HG02943 (cell line): ENCODE results near the gene UNC5C.

Source experiments
- ATAC-seq: cut with Tn5 transposase; IDR thresholded peaks from one replicate; pipeline ENCODE4 v1.9.1; 2021; ENCODE audit warnings: mild to moderate bottlenecking, low read depth, moderate library complexity; ENCODE audit not compliant: unreplicated experiment

Gene UNC5C

DNA sequence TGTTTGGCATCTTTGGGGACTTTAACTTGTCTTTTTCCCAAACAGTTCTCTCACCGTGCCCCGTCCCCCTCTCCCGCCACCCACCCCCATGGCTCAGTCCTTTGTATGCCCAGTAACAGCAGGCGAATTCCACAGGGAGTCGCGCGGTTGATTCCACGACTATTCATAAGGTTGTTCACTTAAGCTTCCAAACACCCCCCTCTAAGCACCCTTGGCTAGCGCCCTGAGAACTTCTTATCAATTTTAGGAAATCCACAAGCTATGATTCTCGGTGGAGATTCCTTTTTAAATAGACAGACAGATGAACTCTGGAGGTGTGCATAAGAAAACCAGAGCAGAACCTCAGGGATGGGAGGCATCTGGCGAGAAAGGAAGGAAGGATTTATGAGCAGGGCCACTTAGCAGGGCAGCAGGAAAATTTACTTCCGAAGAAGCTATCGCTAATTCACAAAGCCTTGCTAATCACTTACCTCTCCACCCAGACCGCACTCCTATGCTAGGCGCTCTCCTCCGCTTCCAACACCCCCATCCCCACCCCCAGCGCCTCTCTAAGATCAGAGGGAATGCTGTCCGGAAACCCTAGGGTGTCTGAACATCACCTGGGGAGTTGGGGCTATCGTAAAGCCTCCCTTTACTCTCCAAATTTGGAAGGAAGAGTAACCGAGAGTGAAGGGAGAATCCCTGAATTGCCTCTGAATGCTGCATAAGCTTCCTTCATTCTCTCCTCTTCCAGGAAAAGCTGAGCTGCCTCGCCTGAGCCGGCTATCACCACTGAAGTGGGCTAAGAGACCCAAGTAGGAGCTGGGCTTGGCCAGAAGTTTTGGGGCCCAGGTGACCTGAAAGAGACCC is 1.7 kb downstream of the UNC5C start:
- ATAC-seq = no peak

DNA sequence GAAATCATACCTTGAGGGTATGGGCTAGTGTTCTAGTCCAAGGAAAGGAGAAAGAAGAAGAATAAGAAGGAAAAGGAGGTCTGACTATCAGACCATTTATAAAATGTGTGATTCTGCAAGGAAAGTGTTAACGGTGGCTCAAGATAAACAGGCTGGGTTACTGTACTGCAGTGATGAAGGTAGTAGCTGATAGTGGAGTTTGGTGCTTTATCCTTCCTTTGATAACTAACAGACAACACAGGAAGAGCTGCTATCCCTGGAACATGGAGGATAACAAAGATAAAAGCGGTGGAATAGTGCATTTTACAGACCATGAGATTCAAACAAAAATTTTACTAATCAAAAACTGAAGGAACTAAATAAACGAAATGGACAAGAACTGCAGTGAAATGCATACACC is 2.6 kb downstream of the UNC5C start:
- ATAC-seq = no peak

DNA sequence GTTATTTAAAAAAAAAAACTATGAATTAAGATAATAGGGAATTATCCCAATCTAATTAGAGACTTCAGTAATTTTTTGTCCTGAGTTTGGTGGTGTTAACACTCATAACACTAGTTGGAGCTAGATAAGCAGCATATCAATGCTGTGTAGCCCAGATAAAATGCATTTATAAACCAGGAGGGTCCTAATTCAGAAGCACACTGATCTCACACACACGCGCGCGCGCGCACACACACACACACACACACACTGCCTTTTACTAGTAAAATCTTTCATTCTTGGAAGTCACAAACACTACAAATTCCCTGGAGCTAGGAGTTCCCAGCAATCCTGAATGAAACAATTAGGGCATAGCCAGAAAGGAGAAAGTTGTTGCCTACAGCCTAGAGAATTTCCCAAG is 3.2 kb downstream of the UNC5C start:
- ATAC-seq = no peak

DNA sequence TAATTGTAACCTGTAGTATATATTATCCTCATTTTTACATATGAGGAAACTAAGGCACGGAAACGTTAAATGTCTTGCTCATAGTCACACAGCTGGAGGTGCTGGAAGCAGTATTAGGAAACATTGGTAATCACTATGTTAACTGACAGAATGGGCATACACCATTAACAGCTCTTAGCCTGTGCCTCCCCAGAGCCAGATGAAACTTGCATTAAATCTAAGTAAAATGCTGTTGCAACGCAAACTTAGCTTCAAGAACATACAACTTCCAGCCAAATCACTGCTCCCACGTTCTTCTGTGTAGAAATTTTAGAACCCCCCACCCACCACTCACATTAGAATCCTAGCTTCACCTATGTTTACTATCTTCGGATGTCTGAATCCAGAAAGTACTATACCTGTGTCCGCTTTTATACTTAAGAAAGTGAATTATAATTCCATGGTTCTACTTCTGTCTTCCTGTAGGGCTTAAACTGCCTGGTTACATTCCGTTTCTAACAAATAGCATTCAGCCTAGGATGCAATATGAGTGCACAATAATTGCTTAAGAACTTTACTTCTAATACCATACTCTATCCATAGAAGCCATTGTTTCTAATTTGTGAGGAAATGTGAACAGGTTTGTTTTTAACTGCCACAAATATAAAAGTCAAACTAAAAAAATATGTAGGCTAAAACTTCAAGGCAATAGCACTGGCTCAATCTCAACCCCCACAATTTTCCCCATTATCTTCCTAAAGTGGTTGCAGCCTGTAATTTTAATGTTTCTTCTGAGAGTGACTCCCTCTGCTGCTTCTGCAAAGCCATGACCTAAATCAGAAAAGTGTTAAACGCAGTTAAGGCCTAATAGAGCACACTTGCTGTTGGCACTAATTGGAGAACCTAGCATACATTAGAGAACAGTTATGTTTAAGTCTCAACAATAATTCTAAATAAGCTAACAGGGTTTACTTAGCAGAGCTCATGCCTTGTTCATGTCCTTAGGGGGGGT is 4.4 kb downstream of the UNC5C start:
- no peak for ATAC-seq

DNA sequence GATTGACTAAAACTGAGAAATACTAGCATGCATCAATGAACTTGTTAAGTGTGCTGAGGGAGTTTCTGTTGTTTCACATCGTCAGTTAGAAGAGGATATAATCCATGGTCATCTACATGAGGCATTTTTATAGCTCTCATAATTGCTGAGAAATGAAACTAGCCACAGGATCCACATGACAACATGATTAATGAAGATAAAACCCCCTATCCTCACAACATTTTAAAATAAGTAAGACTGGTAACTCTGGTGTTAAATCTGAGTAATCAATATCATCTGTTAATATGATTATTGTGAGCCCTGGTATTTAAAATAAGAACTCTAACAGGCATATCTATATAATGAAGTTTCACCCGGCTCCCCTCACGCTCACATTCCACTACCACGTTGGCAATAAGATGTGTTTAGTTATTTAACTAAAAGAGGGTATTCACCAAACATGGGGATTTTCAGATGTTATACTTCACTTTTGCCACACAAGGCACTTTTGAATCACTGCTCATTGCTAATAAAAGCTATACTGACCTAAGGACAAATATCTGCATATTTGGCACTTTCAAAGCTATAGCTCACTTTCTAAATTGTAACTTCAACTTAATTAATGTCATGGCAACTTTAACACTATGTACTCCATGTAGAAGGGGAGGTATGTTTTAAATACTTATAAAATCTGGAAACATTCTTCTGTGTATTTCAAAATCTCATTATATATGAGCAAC is 6.7 kb downstream of the UNC5C start:
- ATAC-seq = no peak

DNA sequence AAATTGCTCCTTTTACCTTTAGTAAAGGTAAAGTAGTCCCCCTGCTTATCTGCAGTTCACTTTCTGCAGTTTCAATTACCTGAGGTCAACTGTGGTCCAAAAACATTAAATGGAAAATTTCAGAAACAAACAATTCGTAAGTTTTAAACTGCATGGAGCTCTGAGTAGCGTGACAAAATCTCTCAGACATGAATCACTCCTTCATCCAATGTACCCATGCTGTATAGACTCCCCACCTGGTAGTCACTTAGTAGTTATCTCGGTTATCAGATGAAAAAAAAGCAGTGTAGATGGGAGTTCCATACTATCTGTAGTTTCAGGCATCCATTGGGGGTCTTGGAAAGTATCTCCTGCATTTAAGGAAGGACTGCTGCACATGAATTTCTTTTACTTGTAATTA is 7.7 kb downstream of the UNC5C start:
- no peak for ATAC-seq

DNA sequence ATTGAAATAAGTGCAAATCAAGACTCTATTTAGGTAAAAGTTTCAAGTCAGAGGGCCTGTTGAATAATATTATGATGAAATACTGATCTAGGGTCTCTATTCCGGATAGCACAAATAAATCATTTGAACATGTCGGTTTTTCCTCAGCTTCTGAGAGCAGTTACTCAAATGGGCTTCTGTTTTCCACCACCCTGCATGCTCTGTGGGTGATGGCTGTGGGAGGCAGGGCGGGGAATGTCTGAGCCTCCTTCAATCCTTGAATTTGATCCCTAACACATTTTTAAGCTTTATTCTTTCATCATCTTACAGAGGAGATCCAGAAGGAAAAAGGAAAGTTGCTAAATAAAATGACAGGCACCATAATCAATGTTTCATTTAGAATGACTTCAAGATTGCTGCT is 8.5 kb downstream of the UNC5C start:
- no peak for ATAC-seq

DNA sequence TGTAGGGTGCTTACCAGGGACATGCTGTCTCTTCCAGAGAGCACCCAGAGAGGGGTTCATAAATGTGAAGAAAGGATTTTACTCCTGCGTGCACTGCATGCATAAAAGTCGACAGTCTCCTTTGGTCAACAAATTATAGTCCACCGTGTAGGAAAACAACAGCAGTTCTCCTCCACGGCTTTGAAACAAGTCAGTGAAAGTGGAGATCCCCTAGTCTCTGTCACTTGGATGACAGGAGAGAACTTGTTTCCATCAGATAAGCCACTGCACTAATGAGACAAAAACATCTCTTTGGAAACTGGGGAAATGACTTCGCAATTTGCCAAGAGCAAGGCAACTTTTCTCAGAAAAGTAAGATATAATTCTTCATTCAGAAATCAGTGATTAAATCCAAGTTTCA is 9.7 kb downstream of the UNC5C start:
- no peak for ATAC-seq

DNA sequence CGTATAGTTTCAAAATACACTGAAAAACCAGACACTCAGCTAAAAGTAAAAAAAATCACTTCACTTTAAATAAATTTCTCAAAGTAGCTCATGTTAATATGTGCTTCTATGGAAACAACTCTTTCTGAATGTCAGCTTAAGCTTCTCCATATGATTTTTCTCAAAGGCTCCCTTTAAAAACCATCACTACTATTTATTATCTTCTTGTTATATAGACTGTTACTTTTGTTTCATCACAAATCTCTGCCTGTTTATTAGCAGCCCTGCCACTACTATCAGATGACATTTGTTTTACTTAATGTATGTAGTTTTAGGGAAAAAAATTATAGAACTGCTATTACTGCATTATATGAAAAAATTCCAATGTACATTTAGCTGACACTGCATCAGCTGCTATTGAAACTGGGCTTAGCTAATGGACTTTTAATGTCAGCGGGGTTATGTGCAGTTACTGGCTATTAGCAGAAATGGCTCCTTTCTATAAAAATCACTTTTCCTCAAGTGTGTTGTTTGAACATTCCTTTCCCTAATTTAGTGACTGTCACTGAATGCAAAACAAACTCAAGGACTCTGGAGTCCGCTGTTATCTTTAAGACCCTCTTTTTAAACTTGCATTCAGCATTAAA is 10.8 kb downstream of the UNC5C start:
- no peak for ATAC-seq

DNA sequence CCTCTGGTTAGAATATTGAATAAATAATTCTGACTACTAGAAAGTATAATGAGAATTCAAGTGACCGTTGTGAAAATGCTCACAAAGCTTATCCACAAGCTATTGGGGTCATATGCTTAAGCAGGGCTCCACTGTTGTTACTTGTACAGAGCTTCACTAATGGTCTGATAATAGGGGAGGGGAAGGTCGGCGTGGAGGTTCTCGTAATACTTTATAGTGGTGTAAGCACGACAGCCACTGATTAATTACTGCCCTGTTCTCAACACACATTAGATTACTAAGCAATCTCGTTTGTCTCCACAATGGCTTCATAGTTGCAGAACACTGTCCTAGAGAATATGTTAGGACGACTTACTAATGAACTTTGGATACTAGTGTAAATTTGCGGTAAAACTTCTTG is 11.6 kb downstream of the UNC5C start:
- ATAC-seq = no peak

DNA sequence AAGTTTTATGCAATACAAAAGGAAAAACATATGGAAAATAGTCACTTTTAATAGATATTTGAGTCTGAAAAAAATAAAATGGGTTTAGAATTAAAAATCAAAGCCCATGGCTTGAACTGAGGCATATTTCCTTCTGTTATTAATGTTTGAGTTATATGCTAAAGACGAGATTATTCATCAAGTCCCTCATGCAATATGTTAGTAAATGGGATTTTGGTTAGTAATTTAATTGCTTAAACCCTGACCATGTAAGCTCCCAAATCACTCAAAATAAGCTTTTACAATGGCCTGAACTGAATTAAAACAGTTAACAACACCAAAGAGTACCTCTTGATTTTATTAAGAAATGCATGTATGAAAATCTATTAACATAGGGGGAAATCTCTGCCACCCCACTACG is 12.1 kb downstream of the UNC5C start:
- no peak for ATAC-seq

DNA sequence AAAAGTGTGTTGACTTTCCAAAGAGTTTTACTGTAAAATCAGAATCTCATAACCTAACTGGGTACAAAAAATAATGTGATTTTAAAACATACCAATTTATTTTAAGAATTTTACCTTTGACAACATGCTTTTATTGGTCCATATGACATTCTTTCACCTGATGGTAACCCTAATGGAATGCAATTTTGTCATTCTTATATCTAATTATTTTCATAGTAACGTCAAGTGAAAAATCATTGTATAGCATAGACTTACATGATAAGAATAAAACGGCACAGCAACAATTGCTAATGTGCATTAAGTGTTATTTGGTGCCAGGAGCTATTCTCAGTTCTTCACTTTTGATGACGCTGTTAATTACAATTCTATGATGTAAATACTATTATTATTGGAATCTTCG is 13.6 kb downstream of the UNC5C start:
- ATAC-seq = no peak

DNA sequence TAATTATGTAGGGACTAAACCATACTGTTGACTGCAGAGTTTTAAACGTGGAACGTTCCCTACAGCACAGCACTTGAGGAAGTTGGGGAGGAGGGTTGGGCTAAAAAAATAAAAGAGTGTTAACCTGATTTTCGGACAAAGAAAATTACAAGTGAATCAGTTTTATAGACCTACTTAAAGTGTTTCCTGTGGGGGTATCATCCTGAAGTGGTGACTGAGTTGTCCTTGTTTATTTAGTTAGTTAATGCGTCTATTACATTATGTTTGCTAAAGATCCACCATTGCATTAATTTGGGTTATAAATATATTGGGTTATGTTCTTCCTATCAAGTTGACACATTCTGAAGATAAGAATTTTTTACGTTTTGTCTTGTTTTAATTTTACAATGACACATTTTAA is 14.7 kb downstream of the UNC5C start:
- no peak for ATAC-seq

DNA sequence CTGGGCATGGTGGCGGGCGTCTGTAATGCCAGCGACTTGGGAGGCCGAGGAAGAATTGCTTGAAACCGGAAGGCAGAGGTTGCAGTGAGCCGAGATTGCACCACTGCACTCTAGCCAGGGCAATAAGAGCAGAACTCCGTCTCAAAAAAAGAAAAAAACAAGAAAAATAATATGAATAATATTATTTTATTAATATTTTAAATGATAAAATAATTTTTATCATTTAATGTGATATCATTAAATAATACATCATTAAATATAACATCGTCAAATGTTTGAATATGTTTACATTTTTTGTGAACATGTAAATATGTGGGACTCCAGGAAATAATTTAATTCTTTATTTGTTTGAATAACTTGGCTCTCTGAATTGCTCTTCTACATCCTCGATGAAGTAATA is 15.5 kb downstream of the UNC5C start:
- no peak for ATAC-seq

DNA sequence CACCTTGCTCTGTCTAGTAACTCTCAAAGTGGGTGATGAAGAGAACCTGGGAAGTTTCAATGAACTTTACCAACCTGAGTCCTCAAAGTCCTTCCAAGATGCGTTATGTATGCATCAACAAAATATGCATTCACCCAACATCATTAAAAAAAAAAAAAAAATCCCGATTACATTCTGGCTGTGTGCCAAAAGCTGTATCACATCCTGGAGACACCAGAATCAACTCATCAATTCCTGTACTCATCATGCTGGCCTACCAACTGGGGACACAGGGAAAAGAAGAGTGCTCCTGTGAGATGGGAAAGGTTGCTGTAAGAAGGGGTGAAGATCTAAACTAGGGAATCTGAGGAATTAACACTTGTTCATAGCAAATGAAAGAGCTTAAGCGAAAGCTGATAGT is 16.5 kb downstream of the UNC5C start:
- no peak for ATAC-seq

DNA sequence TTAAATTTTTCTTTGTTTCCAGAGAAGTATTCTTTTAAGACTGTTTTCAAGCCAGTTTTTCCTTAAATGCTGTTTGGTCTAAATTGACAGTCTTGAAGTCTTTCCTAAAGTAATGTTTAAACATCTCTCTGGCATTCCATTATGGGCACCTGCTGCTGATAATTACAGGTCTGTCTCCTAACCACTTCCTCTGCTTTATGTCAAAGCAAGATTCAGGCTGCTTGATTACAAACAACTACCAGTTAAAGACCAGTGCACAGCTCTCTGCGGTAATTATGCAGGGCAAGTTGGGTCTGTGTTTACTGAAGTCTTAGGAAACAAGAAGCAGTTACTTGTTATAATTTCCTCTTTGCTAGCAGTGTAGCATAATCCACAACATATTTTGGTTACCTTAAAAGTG is 17.6 kb downstream of the UNC5C start:
- ATAC-seq = no peak

DNA sequence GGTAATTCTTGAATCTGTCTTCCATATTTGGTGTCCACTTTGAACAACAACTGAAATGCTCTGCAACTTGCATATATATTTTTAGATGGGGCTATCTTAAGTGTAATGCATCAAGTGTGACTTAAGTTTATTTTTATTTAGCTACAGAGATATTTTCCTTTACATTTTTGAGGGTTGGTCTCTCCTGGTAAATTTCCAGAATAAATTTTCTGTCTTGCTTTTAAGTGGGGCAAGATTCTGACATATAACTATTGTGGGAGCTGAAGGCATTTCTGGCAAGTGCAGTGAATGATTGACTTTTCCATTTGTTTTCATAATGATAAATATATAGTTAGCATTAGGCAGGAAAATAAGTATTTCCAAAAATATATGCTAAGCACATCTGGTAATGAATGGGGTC is 18.8 kb downstream of the UNC5C start:
- no peak for ATAC-seq

DNA sequence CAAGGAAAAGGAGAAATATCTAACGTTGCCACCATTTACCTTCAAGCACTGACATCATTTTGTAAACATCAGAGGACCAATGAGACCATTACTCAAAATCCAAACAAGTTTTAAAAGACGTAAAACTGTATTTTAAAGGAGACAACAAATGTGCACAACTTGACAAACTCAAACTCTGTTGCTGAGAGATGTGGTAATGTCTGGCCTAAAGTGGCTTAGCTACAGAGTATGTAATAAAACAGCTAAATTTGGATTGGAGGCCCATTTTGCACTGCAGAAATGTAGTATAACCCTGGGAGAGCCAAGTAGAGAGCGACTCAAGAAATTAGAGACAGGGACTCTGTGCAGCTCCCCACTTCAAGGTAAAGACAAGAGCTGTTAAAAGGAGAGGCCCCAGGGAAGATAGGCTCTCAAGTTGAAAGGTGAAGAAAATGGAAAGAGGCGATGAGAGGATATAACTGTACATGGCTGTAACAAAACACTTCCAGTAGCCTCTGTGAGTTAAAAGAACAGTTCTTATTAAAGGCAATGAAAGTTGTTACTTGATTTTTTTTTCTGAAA is 20.3 kb downstream of the UNC5C start:
- ATAC-seq = no peak

DNA sequence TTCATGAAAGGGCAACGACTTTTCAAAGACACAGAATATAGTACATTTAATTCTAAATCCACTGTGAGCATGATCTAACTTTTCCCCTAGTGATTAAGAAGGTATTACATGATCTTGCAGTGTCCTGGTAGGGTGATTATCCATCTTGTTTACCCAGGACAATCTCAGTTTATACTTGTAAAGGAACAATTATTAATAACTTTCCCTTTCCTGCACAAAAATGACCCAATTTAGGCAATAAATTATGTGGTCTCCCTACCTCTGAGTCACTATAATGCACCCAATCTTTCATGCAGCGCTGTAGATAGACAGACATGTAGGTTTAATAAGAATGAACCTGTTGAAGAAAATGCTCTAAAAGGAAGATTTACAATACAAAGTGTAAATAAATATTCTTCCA is 22.7 kb downstream of the UNC5C start:
- ATAC-seq = no peak

DNA sequence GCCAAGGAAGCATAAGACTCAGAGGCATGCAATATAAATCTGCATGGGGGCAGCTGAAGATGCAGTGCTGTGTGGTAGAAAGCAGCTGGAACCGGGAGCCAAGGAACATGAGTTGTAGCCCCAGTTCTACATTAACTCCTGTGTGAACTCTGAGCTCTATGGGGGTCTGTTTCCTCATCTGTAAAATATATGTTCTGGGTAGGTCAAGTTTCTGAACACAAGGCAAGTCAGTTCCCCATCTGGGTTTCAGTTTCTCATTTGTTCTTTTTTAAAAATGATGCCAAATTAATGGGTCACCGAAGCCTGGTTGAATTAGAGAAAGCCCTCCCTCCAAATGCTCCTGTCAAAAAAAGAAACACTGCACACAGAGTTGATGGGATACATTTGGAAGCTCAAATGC is 24.0 kb downstream of the UNC5C start:
- ATAC-seq = no peak
